LHCN-M2 (cell line): ENCODE data around the gene PCED1A. TPM values are rescaled to one million over a fixed set of nuclear protein-coding genes. Genes with fewer than 3 reads are reported as not detected.

Experiments
- DNase-seq: peaks from one replicate; pipeline ENCODE4 v3.0.0-alpha.2; 2012; ENCODE audit warnings: low read depth
- polyA plus RNA-seq: library from polyadenylated mRNA; unstranded; fragments of >200 nt; gene quantifications from one replicate; pipeline ENCODE4 v1.2.1, GENCODE V29; 2012; ENCODE audit warnings: missing spikeins
- total RNA-seq: library from RNA; depleted of rRNA; stranded (reverse); fragments of >200 nt; gene quantifications from 2 replicates; pipeline ENCODE4 v1.2.3, GENCODE V29; 2014; rRNA removed

The PCED1A gene
- 28.0 and 43.9 TPM in 2 replicates for total RNA-seq
- 20.4 TPM for polyA plus RNA-seq

- DNase-seq = peak; percentile 79
Measured at GRCh38 chr20:2840138-2840966, at the start of gene PCED1A, which contains the start of gene VPS16. Gene PCED1A, minus strand, starts transcription at chr20:2840655. Its CDS starts 743 bp downstream, at chr20:2839912. Gene VPS16, plus strand, starts transcription at chr20:2840745. Its CDS starts 30 bp downstream, at chr20:2840775.

GRCh38 chr20:2889797-2890196 is 49.3 kb upstream of the PCED1A start:
- DNase-seq = no peak

GRCh38 chr20:2889209-2889608 is 48.8 kb upstream of the PCED1A start:
- DNase-seq = no peak

- no peak for DNase-seq
Measured at GRCh38 chr20:2888224-2888955, 47.9 kb upstream of the PCED1A start.

GRCh38 chr20:2887715-2888114 is 47.3 kb upstream of the PCED1A start:
- DNase-seq = no peak

DNA sequence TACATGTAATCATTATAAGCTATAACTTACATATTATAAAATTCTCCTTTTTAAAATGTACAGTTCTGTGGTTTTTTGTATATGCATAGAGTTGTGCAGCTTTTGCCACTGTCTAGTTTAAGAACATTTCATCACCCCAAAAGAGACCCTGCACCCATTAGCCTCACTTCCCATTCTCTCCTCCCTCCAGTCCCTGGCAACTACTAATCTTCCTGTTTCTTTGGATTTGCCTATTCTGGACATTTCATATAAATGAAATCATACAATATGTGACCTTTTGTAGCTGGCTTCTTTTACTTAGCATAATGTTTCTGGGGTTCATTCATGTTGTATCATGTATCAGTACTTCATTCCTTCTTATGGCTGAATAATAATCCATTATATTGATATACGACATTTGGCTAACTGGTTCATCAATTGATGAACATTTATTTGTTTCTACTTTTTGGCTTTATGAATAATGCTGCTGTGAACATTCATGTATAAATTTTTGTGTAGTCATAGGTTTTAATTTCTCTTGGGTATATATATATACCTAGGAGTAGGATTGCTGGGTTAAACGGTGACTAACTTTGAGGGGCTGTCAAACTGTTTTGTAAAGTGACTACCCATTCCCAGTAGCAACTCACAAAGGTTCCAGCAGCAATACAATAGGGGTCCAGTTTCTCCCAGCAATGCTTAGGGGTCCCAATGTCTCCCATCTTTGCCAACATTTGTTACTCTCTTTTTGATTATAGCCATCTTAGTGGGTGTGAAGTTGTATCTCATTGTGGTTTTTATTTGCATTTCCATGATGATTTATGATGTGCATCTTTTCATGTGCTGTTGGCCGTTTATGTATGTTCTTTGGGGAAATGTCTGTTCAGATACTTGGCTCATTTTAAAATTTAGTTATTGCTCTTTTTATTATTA is 43.5 kb upstream of the PCED1A start:
- DNase-seq = no peak

DNA sequence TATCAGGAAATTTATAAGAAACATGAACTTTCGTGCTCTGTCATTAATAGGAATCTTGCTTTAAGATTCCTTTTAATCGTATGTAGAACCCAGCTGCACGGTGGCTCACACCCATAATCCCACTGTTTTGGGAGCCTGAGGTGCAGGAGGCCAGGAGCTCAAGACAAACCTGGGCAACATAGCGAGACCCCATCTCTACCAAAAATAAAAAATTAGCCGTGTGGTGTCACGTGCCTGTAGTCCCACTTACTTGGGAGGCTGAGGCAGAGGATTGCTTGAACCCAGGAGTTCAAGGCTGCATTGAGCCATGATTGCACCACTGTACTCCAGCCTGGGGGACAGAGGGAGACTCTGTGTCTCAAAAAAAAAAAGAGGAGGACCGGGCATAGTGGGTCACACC is 40.2 kb upstream of the PCED1A start:
- no peak for DNase-seq

DNA sequence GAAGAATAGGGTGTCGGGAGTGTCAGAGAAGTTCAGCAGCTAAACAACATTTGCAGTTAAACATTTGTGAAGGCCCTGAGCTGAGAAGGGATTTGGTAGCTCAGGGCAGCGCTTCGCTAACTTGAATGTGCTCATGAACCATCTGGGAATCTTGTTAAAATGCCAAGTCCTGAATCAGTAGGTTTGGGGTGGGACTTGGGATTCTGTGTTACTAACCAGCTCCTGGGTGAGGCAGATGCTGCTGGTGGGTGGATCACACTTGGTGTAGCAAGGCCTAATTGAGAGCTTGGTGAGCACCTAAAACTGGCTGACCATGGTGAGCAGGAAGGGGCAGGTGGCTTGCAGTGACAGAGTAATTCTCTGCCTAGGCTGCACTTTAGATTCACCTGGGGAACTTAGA is 38.7 kb upstream of the PCED1A start:
- DNase-seq = peak; percentile 71

GRCh38 chr20:2878515-2878914 is 38.1 kb upstream of the PCED1A start:
- no peak for DNase-seq

GRCh38 chr20:2875690-2876203 is 35.3 kb upstream of the PCED1A start:
- no peak for DNase-seq

DNA sequence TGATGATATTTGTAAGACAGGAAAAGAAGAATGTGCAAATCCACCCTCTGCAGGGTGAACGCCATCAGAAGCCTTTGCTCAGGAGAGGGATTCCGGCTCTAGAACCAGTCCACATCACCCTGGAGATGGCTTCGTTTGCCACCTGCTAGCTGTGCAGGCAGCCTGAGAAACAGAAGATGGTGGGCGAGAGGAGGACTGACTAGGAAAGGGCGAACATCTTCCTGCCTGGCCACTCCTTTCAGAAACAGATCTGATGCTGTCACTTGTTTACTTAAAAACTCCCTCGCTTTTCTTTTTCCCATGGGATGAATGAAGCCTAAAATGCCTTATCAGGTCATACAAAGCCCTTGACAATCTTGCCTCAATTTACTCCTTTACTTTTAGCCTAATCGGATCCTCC is 34.0 kb upstream of the PCED1A start:
- no peak for DNase-seq

DNA sequence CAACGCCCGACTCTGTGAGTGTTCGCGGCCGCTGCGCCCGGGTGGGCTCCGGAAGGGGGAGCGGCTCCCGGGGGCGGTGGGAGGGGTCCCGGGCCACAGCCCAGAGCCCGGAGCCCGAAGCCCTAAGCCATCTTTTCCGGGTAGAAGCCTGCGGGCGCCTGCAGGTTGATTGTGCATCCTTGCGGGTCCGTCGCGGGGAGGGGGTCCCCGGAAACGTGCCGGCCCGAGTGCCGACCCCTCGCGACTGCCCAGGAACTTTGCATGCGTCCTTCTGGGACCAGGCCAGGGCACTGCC is 33.2 kb upstream of the PCED1A start:
- peak; percentile 39 for DNase-seq

DNA sequence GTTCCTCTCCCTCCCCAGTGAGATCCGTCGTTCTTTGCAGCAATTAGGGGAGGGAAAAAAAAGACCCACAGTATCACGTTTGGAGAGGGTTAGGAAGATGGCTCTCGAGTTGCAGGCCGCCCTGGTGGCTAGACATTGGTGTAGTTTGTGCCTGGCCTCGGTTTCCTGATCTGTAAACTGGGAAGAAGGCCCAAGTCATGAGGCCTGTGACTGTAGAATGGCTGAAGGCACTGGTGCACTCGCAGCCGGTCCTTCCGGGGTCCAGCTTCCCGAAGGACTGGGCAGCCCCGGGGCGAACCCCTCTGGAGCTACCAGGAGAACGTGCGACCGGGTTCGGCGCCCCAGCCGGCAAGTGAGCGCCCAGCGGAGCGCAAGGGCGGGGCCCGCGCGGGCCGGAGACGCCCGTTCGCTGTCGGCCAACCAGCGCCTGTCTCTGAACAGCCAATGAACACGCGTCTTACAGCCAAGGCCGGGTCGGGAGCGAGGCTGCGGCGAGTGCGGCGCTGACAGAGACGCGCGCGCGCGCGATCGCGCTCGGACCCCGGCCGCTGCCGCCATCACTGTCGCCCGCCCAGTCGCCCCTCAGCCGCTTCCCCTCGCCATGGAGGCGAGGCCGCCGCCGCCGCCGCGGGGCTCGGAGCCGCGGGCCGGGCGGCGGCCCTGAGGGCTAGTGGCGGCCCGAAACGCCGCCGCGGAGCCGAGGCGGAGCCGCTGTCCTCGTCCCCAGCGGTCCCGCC is 32.7 kb upstream of the PCED1A start, which contains the start of gene PTPRA:
Gene PTPRA, plus strand, starts transcription at position 472 of the 737 bp plus-strand sequence. CDS start 90,797 bp downstream, outside the sequence.
- DNase-seq = peak; percentile 85

DNA sequence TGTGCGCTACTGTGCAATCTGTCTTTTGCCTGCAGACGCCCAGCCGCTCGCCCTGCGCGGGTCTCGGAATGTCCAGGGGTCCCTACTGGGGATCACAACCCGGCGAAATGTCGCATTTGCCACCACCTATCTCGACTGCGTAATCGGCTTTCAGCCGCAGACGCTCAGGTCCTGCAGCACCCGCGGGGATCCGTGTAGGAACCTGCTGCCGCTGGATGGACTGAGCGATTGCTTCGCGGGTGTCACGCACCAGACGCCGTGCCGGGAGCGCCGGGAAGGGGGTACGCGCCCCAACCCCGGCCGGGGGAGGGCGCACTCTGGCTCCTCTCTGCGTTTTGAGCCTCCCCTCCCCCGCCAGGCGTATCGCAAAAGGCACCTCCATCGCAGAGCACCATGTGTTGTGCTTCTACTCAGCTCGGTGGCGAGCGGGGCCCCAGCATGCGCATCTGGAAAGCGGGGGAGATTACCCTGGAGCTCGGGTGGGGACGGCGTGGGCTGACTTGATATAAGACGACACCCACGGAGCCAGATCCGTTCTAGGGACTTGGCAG is 32.1 kb upstream of the PCED1A start:
- peak; percentile 54 for DNase-seq

DNA sequence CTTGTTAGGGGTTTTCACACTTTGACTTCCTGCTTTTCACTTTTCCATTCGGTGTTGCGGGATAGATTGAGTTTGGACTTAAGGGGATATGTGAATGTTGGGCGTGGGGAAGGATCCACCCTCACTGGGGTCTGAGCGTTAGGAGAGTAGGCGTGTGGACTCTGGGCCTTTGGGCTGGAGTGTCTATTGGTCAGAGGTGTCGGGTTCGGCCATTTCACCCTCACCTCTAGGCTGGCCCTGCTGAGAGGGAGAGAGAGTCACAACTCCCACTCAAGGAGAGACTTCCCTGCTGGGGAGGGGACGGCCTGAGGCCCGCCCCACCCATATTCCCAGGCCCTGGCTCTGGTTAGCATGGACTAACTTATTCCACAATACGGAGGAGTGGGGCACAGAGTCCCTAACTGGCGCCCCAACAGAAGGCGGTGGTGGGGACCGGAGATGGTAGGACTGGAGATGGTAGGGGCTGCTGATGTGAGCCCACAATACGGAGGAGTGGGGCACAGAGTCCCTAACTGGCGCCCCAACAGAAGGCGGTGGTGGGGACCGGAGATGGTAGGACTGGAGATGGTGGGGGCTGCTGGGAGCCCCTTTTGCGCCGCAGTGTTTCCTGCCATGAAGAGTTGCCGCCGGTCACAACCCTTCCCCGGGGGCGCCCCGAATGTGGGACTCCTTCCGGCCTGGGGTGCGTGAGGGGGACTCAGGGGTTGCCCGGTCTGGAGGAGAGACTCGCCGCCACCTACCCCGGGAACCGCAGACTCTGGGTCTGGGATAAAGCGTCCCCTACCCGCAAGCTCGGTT is 31.4 kb upstream of the PCED1A start:
- DNase-seq = no peak

DNA sequence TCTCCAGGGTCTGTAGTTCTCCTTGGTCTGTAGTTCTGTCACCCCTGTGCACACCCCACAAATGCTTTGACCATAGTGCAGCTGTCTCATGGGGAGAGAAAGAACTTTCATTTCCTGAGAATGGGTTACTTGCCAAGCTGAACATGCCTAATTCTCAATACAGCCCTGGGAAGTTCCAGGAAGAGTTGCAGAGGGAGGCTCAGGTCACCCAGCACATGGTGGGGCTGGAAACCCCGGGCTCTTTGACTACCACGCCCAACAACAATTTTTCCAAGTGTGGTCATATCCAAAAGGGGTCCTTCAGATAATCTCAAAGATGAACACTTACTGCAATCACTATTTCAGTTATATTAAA is 30.6 kb upstream of the PCED1A start:
- DNase-seq = no peak

DNA sequence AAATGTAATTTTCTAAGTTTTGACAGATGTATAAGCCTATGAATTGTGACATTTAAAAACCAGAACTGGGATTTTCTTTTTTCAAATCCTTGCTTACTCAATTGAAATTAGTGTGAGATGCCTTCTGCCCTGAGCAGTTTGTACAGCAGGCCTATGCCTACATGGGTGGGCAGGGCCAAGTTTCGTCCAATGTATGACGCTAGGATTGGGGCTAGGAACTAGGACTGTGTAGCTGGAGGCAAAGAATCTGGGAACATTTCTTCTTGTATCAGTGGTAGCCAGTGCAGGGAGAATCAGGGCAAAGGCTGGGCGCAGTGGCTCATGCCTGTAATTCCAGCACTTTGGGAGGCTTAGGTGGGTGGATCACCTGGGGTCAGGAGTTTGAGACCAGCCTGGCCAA is 28.9 kb upstream of the PCED1A start:
- no peak for DNase-seq

- no peak for DNase-seq
Measured at GRCh38 chr20:2867081-2867864, 26.8 kb upstream of the PCED1A start.

GRCh38 chr20:2866236-2866635 is 25.8 kb upstream of the PCED1A start:
- no peak for DNase-seq
